22Rv1 (cell line): Measurements from ENCODE around the gene SHLD1.

ENCODE experiments used
- H3K27ac ChIP-seq: fragments of 450-650 bp; 2 replicates; pipeline ENCODE4 v1.5.1; 2017
- ZFX ChIP-seq: fragments of 450-650 bp; IDR thresholded peaks from 2 replicates; pipeline ENCODE4 v1.6.1; 2017; ENCODE audit warnings: antibody characterized with exemption, borderline replicate concordance
- TF ChIP-seq, protein P1 (sequence below): fragments of 450-650 bp; IDR thresholded peaks from 2 replicates; pipeline ENCODE4 v1.5.1; 2017; ENCODE audit warnings: mild to moderate bottlenecking

SHLD1 gene

DNA sequence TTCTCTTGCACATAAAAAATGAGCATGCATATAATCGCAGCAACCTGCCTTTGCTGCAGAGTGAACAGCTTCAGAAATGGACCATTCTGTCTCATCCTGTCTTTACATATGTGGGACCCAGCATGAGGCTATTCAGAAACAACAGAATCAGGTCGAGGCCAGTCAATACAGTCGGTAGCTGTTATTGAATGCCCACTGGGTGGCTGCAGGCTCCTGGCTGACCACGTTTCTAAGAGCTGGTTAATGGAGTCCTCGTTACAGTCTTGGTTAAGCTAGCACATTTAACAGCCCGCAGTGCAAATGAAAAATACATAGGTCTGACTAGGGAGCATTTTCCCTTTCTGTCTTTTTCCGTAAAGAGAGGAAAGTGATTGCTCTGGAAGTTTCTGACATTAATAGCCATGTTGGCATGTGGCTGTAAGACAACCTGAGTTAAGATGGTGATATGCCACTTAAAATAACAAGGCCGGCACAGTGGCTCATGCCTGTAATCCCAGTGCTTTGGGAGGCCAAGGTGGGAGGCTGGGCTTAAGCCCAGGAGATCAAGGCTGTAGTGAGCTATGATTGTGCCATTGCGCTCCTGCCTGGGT, 75.0 kb downstream of the SHLD1 start:
- no peak overlapping the region for H3K27ac ChIP-seq
- TF ChIP-seq, protein P1, sequence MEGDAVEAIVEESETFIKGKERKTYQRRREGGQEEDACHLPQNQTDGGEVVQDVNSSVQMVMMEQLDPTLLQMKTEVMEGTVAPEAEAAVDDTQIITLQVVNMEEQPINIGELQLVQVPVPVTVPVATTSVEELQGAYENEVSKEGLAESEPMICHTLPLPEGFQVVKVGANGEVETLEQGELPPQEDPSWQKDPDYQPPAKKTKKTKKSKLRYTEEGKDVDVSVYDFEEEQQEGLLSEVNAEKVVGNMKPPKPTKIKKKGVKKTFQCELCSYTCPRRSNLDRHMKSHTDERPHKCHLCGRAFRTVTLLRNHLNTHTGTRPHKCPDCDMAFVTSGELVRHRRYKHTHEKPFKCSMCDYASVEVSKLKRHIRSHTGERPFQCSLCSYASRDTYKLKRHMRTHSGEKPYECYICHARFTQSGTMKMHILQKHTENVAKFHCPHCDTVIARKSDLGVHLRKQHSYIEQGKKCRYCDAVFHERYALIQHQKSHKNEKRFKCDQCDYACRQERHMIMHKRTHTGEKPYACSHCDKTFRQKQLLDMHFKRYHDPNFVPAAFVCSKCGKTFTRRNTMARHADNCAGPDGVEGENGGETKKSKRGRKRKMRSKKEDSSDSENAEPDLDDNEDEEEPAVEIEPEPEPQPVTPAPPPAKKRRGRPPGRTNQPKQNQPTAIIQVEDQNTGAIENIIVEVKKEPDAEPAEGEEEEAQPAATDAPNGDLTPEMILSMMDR, result no peak
- no peak for TF ChIP-seq ZFX

DNA sequence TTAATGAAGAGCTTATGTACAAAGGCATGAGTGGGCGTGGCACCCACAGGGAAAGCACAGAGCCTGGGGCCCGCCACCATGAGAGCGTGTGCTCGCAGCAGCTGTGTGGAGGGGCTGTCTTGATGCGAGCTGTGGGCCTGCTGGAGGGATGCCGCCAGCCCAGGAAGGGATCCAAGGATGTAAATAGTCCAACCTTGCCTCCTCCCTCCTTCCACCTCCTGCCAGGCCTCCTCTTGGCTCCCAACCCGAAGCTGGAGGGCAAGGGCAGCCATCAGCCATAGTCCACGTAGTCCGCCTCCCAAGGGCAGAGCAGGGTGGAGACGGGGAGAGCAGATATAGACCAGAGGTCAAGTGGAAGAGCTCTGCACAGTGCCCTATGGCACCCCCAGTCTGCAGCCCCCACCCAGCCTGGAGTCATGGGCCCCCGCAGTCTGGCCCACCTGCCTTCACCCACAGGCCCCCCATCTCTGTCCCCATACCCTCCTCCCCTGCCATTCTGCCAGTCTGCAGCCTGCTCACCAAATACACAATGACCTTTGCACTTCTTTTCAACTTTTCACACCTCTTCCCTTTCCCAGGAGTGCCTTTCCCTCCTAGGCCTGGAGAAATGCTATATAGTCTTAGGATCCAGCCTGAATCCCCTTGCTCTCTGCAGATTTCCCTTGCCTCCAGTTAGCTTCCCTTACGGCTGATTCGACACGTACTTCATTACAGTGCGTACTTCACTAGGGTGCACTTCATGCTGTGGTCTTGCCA, 77.1 kb downstream of the SHLD1 start:
- TF ChIP-seq ZFX, result no peak
- TF ChIP-seq, protein P1, result no peak
- no peak overlapping the region for H3K27ac ChIP-seq

DNA sequence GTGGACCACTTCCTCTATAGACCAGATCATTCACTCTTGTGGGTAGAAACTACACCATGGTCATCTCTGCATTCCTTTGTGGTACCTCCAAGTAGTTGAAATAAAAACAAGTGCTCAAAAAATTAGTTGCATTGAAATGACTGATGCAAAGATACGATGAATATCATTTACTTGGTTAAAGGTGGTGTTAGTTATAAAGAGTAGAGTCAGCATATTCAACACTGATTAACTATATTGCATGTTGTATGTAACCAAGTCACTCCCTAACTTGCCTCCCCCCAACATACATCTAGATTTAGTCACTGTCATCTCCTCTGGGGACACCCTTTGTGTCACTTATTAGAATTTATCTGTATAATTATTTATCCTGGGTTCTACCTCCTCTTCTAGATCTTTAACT, 77.7 kb downstream of the SHLD1 start:
- TF ChIP-seq, protein P1, result no peak
- TF ChIP-seq ZFX, result no peak
- H3K27ac ChIP-seq, result no peak overlapping the region

DNA sequence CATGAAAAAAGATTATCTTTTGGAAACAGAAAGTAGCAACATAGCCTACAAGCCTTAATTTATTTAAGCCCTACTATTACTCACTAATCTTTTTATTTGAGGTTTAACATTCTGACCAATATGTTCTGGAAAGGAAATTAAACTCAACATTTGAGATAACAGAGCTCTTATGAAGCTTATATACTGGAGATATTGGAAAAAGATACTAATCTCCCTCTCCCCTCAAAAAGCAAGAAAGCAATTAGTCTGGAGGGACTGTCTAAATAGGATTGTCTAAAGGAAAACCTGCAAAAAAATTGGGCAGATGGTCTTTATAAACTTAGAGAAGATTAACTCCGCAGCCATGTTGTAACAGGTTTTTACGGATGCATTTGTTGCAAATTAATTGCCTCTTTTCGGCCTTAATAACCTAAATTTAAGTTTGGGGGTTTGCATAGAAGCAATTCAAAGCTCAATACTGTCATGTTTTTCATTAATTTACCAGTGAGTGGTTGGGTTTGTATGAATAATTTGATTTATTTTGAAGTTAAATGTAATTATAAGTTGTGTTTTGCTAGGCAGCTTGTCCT, 79.1 kb downstream of the SHLD1 start:
- TF ChIP-seq ZFX, result no peak
- TF ChIP-seq, protein P1, result no peak
- no peak overlapping the region for H3K27ac ChIP-seq

DNA sequence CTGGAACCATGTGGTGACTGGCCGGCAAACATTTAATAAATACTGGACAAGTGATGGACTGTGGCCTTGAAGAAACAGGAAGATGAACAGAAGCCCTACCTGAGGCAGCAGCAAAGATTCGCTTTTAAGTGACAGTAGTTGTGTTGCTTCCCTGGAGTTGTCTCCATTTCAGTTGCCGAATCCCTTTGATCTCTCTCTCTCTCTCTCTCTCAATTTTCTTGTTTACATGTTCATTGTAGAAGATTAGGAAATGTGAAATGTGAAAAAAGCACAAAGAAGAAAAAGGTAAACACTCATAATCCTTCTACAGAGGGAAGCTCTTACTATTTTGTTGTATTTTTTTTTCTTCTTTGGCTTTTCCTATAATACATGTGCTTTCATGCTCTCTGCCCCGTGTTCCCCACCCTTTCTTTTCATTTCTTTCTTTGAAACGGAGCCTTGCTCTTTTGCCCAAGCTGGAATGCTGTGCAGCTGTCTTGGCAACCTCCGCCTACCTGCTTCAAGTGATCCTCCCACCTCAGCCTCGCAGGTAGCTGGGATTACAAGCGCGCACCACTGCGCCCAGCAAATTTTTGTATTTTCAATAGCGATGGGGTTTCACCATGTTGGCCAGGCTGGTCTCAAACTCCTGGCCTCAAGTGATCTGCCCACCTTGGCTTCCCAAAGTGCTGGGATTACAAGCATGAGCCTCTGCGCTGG, 81.5 kb downstream of the SHLD1 start:
- TF ChIP-seq ZFX, result no peak
- TF ChIP-seq, protein P1, result no peak

DNA sequence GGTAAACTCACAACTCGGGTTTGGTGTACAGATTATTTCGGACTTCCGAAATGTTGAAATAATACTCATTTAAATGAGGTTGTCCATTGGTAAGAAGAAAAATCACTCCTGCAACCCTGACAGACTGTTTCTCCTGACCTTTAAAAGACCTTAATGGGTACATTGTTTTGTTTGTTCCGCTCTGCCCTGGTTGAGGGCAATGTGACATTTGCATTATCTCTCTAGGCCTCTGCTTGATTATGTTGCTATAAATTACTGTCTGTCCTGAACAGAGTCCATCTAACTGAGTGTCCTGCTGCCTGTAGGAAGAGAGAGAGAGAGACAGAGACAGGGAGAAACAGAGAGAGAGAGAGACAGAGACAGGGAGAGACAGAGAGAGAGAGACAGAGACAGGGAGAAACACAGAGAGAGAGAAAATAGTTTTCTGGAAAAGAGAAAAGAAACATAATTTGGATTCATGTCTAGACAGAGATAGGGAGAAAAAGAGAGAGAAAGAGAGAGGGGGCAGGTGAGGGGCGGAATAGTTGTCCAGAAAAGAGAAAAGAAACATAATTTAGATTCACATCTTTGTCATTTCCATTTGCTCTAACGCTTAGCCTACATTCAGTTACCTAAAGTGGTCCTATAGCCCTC, 83.2 kb downstream of the SHLD1 start:
- no peak overlapping the region for H3K27ac ChIP-seq
- TF ChIP-seq, protein P1, result no peak
- no peak for TF ChIP-seq ZFX

More for the DNA sequence above, 81.5 kb downstream of the SHLD1 start:
- no peak overlapping the region for H3K27ac ChIP-seq
